ENCODE data around the gene FAAP20.
A peak's percentile ranks its signal among the peaks of the same experiment; 100 is the strongest.

The FAAP20 gene, protein sequence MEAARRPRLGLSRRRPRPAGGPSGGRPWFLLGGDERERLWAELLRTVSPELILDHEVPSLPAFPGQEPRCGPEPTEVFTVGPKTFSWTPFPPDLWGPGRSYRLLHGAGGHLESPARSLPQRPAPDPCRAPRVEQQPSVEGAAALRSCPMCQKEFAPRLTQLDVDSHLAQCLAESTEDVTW

DNA sequence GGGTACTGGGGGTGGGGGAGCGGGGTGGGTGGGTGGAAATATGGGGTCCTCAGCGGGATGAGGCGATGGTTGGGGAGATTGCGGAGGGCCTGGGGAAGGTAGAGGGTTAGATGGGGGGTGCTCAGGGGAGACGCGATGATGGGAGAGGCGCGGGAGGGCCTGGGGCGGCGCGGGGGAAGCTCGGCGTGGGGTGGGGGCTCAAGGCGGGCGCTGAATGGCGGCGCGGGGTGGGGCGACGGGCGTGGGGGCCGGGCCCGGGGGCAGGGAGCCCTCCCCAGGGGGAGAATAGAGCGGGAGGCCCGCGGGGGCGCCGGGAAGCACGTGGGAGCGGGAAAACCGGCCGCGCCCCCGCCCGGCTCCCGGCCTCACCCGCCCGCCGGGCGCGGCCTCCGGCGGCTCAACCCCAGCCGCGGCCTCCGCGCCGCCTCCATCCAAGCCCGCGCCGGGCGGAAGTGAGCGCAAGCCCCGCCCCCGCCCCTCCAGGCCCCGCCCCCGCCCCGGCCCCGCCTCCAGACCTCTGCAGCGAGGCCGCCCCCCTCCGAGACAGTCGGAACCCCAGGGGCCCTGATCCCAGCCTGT lies at the start of gene FAAP20:
Gene FAAP20, minus strand, starts transcription at position 454 of the 579 bp plus-strand sequence. Its CDS starts 23 bp downstream, at position 431.
- peak; percentile 50 for DNase-seq

DNA sequence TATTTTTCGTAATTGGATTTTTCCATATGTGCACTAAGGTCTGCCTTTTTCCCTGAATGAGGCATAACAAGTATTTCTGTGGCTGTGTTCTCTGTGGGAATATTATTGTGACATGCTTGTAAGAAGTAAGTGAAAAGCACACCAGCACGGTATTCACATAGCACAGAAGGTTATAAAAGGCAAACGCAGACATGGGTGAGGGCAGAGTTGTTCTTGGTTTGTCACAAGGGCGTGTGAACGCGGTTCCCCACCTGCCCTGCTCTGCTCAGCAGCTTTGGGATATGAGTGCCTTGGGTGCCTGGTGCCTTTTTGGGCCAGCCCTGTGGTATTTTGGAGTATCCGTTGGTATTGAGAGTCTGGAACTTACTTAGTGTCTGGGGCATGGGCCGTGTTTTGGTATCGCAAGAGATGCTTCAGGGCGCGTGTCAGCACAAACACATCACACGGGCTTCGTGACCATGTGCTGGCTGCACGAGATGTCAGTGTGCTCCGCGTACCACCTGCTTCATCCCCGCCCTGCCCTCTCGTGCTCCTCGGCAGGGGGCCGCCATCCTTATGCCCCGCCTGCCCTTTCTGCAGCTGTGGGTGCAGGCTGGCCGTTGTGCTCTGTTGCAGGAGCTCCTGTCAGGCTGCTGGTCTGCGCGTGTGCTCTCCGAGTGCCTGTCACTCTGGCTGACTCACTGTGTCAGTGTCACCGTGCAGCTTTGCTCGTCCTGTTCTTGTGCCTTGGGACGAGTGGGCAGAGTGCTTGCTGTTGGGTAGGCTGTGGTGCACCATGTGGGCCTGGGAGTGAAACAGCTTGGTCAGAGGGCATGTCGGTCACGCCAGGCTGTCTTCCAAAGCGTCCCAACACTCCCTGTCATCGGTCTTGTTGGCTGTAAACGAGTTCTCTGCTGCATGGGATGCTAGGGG lies 48.5 kb upstream of the FAAP20 start:
- no peak for DNase-seq

DNA sequence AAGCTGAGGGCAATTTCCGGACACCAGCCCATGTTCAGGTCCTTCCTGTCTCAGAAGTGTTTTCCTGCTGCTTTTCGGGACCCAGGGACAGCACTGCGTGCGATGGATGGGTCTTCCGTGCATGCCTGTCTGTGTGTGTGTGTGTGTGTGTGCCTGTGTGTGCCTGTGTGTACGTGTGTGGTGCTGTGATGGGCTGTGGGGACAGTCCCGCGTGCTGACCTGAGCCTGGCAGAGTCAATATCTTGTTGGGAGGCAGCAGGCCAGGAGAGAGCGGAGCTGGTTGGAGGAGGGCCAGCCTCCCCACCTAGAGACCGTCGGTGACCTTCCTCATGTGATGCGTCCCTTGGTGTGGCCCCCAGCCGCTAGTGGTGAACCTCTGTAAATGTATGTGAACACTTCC lies 47.2 kb upstream of the FAAP20 start:
- DNase-seq: no peak

DNA sequence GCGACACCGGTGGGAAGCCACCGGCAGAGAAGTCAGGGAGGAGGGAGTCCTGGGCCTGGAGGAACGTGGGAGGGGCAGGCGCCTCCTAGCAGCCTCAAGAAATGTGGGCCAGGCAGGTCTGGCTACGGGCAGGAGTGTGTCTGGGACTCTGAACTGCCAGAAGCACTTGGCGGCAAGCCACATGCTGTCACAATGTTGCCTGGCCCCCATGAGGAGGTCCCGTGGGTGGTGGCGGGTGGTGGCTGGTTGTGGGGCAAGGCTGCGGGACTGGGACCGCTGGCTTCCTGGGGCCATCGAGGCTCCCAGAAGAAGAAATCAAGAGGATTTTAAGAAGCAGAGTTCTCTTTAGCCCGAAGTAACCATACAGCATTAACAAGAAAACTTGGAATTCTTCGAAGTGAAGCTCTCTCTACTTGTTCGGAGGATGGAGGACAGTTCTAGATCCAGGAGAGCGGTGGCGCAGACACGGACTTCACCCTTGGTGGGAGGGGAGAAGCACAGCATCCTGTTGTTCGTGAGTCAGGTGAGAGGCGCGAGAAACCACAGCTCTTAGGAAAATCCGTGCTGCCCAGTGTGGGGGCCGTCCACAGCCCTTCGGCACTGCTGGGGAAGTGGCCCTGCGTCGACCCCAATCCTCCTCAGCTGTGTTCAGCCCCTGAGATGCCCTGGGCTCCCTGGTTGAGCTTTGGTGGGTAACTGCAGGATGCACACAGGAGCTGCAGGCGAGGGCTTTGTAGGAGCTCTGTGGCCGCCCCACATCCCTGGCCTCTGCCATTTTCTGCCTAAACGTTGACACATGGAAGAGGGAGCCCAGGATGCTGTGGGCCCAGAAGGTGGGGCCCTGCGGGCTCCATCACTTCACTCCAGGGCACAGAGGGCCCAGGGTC lies 45.9 kb upstream of the FAAP20 start:
- no peak for DNase-seq

DNA sequence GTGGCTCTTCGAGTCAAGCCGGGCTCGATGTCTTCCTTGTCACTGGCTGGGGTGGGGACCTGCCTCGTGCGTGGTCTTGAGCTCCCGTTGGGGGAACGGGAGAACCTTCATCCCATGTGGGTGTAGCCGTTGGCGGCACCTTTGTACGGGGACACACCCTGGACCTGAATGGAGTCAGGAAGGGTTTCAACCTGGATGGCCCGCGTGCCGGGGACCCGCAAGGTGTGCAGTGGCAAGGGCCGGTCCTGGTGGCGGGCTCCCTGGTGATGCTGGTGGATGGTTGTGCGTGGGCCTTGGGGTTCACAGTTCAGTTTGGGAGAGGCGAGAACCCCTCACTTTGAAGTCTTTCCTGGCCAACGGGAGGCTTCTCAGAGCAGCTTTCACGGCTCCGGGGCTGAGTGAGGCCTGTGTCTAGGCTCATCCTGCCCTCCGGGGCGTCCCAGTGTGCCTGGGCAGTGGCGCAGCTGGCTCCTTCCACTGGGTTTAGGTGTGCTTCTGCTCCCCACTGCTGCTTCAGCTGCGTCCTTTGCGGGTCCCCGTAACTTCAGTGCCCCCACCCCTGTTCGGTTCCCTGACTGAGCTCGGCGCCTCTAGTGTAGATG lies 44.9 kb upstream of the FAAP20 start:
- DNase-seq: no peak

DNA sequence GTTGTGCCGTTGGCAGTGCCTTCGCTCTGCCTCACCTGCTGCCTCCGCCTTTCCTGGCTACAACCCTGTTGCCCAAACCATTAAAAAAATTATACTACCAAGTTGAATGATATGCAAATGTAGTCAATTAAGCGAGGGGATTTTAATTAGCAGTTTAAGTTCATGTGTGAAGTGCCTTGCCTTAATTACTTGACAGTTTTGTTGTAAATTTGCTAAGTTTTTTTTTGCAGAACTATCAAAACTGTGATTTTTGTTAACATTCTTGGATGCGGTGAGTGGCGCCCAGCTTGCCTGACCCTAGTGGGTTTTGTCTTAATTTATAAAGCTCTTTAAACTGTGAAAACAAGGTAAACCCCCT lies 44.4 kb upstream of the FAAP20 start:
- DNase-seq: no peak

DNA sequence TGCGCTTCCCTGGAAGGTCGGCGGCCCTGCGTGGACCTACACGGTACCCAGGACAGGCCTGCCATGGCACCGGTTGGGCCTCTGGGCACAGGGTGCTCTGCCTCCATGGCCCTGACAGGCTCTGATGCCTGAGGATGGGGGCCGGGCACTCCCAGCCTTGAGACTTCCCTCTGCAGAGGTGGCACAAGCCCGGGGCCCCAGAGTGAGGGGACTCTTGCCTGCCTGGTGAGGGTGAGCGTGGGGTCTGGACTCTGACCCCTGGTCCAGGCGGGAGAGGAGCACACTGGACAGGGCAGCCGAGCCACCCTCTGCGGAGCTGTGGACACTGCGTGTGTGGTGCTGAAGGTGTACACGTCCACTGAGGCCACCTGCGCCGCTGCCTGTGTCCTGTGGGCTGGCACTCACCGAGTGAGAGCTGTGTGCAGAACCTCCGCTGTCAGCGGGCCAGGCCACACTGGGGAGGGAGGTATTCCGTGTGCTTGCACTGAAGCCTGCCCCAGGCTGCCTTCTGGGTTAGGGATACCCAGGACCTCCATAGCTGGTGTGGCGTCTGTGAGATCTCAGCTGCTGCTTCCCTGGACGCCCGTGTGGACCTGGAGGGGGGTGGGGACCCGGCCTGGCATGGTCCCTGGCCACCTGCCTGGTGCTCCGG lies 43.9 kb upstream of the FAAP20 start:
- no peak for DNase-seq

DNA sequence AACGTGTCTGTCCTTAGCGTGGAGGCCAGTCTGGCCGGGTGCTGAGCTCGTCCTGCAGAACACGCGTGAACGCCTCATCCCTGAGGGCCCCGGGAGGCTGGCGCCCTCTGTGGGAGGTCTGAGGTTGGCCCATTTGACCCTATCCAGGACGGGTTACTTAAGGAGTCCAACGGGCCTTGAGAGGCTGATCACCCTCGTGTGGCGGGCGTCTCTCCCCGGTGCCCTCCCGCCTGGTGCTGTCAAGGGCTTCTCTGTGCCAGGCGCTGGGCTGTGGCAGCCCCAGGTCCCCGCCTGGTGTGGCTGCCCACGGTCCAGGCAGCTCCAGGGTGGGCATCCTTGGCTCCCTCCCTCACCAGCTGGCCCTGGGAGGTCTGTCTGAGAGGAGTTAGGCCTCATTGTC lies 43.2 kb upstream of the FAAP20 start:
- no peak for DNase-seq

DNA sequence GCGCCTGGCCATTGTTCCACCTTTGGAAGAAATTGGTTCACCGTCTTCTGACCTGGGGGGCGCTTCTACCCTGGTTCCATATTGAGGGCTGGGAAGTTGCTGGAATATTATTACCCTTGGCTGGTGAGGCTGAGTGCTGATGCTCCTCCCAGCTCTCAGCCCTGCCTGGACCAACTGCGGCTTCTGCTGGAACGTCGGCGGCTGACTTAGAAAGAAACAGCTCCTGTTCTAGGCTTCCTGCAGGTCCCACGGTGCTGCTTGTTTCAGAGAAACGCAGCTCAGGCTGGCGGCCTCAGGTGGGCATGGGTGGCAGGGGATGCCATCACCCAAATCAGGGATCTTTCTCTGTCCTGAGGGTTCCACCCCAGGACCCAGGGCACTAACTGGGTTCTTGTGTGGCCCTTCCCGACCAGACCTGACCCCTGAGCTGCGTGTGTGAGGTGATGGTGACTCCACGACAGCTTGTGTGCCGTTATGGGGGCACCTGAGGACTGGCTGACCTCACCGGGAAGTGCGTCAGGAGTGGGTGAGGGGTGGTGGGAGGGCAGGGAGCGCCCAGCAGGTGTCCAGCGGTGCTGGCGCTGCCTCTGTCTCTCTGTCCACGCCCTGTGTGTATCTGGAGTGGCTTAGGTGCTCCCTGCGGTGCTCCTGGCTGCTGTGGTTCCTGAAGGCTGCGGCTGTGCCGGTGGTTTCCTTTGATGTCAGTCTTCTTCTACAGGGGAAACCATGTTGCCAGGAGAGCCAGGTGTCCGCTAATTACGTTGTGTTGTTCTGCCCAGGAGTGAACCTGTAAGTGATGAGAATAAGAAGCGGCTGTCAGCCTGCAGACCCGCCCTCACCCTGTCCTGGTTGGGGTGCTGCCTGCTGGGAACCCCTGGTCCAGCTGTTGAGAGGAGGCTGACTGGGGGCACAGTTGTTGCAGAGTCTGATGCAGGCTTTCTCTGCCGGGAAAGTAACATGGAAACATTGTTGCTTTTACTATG lies 42.4 kb upstream of the FAAP20 start:
- no peak for DNase-seq

DNA sequence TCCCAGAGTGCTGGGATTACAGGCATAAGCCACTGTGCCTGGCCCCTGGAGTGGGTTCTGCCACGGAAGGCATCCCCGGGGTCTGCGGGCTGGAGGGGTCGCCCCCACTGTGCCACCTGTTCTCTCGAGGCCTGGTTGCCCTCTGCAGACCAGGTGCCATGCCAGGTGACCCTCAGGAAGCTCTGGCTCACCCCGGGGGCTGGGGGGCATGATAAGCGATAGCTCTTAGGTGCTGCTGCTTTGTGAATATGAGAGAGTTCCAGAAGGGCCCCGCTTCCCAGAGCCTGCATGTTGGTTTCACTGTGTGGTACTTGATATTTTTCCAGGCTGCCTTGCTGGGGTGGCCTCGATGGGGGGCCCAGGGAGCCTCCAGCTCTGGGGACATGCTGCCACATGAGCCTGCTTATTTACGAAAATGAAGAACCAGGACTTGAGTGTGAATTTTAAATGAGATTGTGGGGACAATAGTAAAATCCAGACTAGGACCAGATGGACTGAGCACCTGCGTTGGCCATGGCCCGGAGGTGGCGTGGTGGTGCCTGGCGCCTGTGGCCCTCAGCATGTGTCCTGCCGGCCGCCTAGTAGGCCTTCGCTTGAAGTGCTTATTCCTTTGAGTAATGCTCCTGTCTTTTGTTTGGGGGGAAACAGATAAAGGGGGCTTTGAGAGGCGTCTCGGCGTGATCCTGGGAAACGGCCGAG lies 40.9 kb upstream of the FAAP20 start:
- no peak for DNase-seq

DNA sequence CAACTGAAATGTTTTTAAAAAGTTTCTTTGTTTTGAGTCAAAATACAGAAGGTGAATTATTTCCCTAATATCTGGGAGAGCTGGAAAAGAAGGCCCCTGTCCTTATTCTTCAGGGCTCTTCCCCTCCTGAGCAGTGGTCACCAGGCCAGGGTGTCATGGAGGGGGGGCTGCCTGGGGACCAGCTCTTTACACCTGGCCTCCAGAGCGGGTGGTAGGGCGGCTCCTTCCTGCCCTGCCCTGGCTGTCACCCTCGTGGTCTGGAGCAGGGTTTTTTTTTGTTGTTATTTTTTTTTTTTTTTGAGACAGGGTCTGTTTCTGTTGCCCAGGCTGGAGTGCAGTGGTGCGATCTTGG lies 40.2 kb upstream of the FAAP20 start:
- DNase-seq: no peak

DNA sequence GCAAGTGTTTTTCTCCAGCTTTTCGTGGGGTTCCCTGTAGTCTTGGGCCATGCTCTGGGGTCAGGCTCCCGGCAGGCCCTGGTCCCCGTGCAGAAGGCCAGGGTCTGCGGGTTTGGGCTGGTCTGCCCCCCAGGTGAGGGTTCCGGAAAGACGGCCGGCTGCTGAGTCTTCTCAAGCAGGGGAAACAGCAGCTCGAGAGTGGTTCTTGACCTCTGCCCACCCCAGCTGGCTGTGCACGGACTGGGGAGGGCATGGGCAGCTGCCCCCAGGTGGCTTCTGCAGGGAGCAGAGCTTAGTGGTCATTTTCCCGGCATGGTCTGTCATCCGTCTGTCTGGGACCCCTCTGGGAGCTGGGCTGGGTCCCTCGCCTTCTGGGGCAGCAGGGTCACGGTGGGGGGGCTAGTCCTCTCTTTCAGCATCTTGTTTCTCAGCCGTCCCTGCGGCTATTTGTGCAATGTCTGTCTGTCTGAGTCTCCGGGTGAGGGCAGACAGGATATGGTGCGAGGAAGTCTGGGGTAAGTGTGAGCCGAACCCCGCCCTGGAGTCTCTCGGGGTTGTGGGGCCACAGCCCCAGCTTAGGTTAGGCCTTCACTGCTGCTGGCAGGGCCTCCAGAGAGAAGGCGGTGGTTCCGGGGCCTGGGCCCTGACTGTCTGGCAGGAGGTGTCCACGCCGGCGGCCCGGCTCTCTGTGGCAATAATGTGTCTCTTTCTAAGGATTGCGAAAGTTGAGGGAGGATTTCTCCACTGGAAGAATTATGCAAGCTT lies 39.6 kb upstream of the FAAP20 start:
- no peak for DNase-seq

DNA sequence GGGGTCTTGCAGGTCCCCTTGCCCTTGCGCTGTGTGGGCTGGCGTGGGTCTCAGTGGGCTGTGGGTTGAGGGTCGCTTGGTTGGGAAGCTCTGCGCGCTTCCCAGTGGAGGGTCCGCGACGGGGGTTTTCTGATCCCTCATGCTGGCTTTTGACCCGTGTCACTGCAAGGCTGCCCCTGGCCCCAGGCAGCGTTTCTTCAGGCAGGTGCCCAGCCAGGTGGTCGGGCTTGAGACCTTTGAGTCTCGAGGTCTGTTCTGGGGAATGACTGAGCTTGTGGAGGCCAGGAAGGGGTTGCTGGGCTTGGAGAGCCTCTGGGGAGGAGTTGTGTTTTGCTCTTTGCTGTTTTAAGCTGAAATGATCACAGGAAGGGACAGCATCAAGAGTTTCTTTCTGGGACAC lies 38.9 kb upstream of the FAAP20 start:
- DNase-seq: no peak

DNA sequence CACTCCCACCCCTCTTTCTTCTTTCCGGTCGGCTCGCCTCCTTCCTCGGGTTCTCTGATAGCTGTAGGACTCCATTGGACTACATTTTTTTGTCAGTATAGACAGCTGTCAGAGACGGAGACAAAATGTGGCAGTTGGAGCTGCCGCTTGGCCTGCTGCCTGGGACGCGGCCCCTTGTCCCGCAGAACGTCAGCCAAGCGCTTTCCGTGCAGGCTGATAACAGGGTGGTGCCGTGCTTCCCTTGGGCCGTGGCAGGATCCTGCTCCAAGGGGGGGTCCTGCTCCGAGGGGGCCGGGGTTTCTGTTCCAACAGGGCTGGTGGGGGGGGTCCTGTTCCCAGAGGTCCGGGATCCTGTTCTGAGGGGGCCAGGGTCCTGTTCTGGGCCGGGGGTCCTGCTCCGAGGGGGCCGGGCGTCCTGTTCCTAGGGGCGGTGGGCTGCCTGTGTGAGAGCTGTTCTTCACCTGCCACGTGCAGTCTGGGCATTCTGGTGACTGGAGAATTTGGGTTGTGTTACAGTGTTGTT lies 38.4 kb upstream of the FAAP20 start:
- DNase-seq: no peak

DNA sequence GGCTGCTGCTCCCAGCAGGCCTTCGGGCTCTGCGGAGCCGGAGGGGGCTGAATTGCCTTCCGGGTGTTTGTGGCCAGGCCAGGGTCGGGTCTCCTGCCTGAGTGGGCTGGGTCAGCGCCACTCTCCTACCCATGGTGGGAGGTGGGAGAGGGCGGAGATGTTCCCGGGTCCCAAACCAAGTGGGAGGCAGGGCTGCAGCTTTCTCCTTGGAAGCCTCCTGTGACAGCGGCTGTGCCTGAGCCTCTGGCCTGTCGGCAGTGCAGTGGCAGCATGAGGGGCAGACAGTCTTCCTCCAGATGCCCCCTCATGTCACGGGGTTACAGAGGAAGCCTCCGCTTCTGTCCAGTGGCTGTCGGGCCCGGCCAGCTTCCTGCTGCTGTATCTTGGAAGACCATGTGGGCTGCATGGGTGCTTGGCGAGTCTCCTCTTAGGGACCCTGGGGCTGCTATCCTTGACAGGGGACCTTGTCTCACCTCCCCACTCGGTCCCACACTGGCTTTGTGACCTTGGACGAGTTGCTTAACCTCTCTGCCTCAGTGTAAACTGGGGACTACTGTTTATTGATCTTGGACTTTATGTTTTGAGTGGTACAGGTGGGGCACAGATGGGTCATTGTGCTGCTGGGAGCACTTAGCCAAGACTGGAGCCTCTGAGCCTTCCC lies 37.8 kb upstream of the FAAP20 start:
- no peak for DNase-seq

DNA sequence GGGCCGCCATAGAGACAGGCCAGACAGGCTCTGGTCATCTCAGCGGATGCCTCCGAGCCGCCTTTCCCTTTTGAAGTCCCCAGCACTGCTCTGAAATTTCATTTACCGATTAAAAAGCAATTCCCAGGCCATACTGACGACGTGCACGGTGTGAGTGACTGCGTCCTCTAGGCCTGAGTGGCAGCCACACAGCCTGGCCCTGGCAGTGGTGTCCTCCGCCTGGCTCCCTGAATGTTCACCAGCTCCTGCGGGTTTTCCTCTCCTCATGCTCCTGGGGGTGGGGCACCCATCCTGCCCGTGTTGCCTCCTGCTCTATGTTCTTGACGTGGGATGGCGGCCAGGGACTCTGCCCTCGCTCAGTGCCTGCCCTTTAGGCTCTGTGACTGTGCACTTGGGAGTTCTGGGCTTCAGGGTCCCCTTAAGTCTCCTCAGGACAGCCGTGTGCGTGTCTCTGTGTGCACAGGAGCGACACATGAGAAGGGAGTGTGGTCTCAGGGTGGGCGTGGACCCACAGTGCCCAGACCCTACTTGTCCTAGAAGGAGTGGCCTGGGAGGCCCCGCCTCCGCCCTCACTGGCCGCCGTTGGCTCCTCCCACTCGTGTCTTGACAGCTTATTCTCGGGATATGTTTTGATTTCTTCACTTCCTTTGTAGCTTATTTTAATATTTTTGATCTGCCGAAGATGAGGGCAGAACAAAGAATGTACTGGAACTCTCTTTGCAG lies 37.1 kb upstream of the FAAP20 start:
- no peak for DNase-seq

DNA sequence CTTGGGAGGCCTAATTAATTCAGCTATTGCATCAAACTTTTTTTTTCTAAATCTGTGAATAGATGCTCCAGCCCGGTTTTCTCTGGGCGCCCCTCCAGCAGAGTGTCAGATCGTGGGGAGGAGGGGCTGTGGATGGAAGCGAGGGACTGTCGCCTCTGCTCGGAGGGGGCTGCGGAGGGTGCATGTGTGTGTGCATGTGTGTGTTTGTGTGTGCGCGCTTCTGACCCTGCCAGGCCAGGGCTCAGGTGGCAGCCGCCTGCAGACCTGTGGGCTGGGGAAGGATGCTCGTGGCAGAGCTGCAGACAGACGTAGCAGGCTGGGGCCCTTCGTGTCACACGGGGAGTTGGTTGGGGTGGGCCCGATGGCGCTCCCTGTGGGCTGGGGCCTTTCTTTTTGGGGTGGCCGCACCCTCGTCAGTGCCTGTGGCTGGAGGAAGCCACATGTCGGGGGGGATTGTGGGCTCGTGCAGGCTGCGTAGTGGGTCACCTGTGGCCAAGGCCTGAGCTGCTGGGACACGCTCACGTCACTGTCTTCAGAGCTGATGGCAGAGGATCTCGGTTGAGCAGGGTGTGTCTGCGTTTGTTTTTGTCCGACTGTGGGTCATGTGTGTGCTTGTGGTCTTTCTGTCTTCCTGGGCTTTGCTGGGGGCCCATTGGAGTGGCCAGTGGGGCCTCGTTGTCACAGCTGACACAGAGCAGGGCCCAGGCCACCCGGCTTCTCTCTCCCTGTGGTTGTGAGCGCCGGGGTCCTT lies 36.4 kb upstream of the FAAP20 start:
- no peak for DNase-seq
